Activated CD8-positive, alpha-beta memory T cell treated with anti-CD3 and anti-CD28 coated beads, Interleukin-2, amount 50 U/mL, for 4 hours (primary cell): Measurements from ENCODE around the gene FURIN.
"Not testable (repeated sequence)": the region's sequence is repeated elsewhere in the genome, so short reads cannot be mapped to it uniquely, and the experiment has no call there.

ENCODE experiments used
- DNase-seq: peaks from one replicate; pipeline ENCODE4 v3.0.0-alpha.2; 2020

FURIN gene

GRCh38 chr15:90845201-90845949 lies 23.0 kb upstream of the FURIN start:
- peak; percentile 22 for DNase-seq

- not testable (repeated sequence) for DNase-seq
Observed at GRCh38 chr15:90849424-90849823, 19.0 kb upstream of the FURIN start.

GRCh38 chr15:90851114-90851513 lies 17.3 kb upstream of the FURIN start:
- peak; percentile 46 for DNase-seq

GRCh38 chr15:90851940-90852339 lies 16.4 kb upstream of the FURIN start:
- no peak for DNase-seq

- DNase-seq = no peak
Observed at GRCh38 chr15:90855139-90855538, 13.2 kb upstream of the FURIN start.

GRCh38 chr15:90857337-90857736 lies 11.1 kb upstream of the FURIN start:
- no peak for DNase-seq

GRCh38 chr15:90857883-90858443 lies 10.4 kb upstream of the FURIN start:
- no peak for DNase-seq

GRCh38 chr15:90859234-90860131 lies 8.9 kb upstream of the FURIN start:
- DNase-seq = no peak

- DNase-seq = no peak
Observed at GRCh38 chr15:90860450-90860849, 7.9 kb upstream of the FURIN start.

- no peak for DNase-seq
Observed at GRCh38 chr15:90860942-90861675, 7.3 kb upstream of the FURIN start.

GRCh38 chr15:90862487-90862886 lies 5.9 kb upstream of the FURIN start:
- DNase-seq = no peak

- no peak for DNase-seq
Observed at GRCh38 chr15:90862964-90863778, 5.2 kb upstream of the FURIN start.

GRCh38 chr15:90863987-90864386 lies 4.4 kb upstream of the FURIN start:
- no peak for DNase-seq

- no peak for DNase-seq
Observed at GRCh38 chr15:90864507-90864906, 3.9 kb upstream of the FURIN start.

GRCh38 chr15:90865702-90866101 lies 2.7 kb upstream of the FURIN start:
- no peak for DNase-seq

GRCh38 chr15:90866161-90866715 lies 2.1 kb upstream of the FURIN start:
- DNase-seq = no peak

GRCh38 chr15:90866800-90867199 lies 1.6 kb upstream of the FURIN start:
- DNase-seq = no peak

- no peak for DNase-seq
Observed at GRCh38 chr15:90869140-90869541, 753 bp downstream of the FURIN start.

GRCh38 chr15:90869601-90870353 lies 1.4 kb downstream of the FURIN start:
- DNase-seq = no peak

GRCh38 chr15:90870354-90871138 lies 2.2 kb downstream of the FURIN start:
- no peak for DNase-seq
